Suprapubic skin (tissue), 4 donors: Measurements from ENCODE around the gene SIL1. TPM values are rescaled to one million over a fixed set of nuclear protein-coding genes. Genes with fewer than 3 reads are reported as not detected.

Experiments
- DNase-seq, 2 donors: peaks; one replicate each; pipeline ENCODE4 v3.0.0-alpha.2; 2019; ENCODE audit warnings: low spot score in 2 of 2
- H3K27ac ChIP-seq: fragments of 200-600 bp; sonication (generic); one replicate; pipeline ENCODE4 v1.5.1; 2019
- H3K27me3 ChIP-seq: fragments of 200-600 bp; sonication (generic); one replicate; pipeline ENCODE4 v1.5.1; 2019
- H3K36me3 ChIP-seq: fragments of 200-600 bp; sonication (generic); one replicate; pipeline ENCODE4 v1.5.1; 2019
- H3K4me1 ChIP-seq: fragments of 200-600 bp; sonication (generic); one replicate; pipeline ENCODE4 v1.5.1; 2019
- H3K4me3 ChIP-seq: fragments of 200-600 bp; sonication (generic); one replicate; pipeline ENCODE4 v1.5.1; 2019; ENCODE audit warnings: mild to moderate bottlenecking
- H3K9me3 ChIP-seq: fragments of 200-600 bp; sonication (generic); one replicate; pipeline ENCODE4 v1.5.1; 2019
- CTCF ChIP-seq, 2 donors: fragments of 200-600 bp in 1 of 2; fragments of 450-650 bp in 1 of 2; sonication (generic) in 1 of 2; IDR thresholded peaks; one replicate each; pipeline ENCODE4 v1.5.1; 2016 to 2019; ENCODE audit warnings: antibody characterized with exemption in 2 of 2, mild to moderate bottlenecking in 1 of 2, moderate library complexity in 1 of 2
- EP300 ChIP-seq: sonication (generic); formaldehyde crosslinking; IDR thresholded peaks from one replicate; pipeline ENCODE4 v1.6.1; 2017; ENCODE audit warnings: antibody characterized with exemption
- POLR2A ChIP-seq, 2 donors: fragments of 450-650 bp; IDR thresholded peaks; one replicate each; pipeline ENCODE4 v1.6.1; 2017; ENCODE audit warnings: antibody characterized with exemption in 2 of 2, mild to moderate bottlenecking in 2 of 2, moderate library complexity in 2 of 2
- POLR2AphosphoS5 ChIP-seq, 3 donors: sonication (generic); formaldehyde crosslinking; IDR thresholded peaks; one replicate each; pipeline ENCODE4 v1.6.1; 2017; ENCODE audit warnings: antibody characterized with exemption in 3 of 3
- WGBS: methylation state at CpG from one replicate; pipeline ENCODE4 v1.1.5; 2018; 5-methylcytosine and 5-hydroxymethylcytosine counted together
- total RNA-seq, 4 donors: library from RNA; depleted of rRNA; stranded (reverse); fragments of >200 nt; gene quantifications; one replicate each; pipeline ENCODE4 v1.1.0, GENCODE V29; 2016

The SIL1 gene
- total RNA-seq, 4 donors from 2014 or later: 38.5 to 54.6 (median 41.7) TPM

- TF ChIP-seq EP300 (no peak), POLR2A (IDR thresholded peaks at IDR 0.05) (no peak), POLR2AphosphoS5 (IDR thresholded peaks at IDR 0.05) (no peak), CTCF (IDR thresholded peaks at IDR 0.05) (no peak)
- WGBS: 67% methylated on average over 7 of the region's 7 CpGs
- no peak overlapping the region for H3K4me3 ChIP-seq
- no peaks in the 10 kb centered on the region for H3K36me3 ChIP-seq
- DNase-seq: no peak
- no peaks in the 10 kb centered on the region for H3K27me3 ChIP-seq
- peaks cover 8% of the 10 kb centered on the region for H3K4me1 ChIP-seq
- no peak overlapping the region for H3K27ac ChIP-seq
- no peaks in the 10 kb centered on the region for H3K9me3 ChIP-seq
Observed at GRCh38 chr5:138981586-138981985, 216.6 kb downstream of the SIL1 start.

- no peaks in the 10 kb centered on the region for H3K36me3 ChIP-seq
- no peak for DNase-seq
- peaks cover 8% of the 10 kb centered on the region for H3K4me1 ChIP-seq
- no peak for TF ChIP-seq POLR2AphosphoS5 (IDR thresholded peaks at IDR 0.05)
- TF ChIP-seq POLR2A (IDR thresholded peaks at IDR 0.05): no peak
- TF ChIP-seq EP300: no peak
- no peak for TF ChIP-seq CTCF (IDR thresholded peaks at IDR 0.05)
- no peak overlapping the region for H3K4me3 ChIP-seq
- H3K9me3 ChIP-seq: no peaks in the 10 kb centered on the region
- no peak overlapping the region for H3K27ac ChIP-seq
- no peaks in the 10 kb centered on the region for H3K27me3 ChIP-seq
- 94% methylated on average over 3 of the region's 3 CpGs for WGBS
Observed at GRCh38 chr5:138981131-138981530, 217.0 kb downstream of the SIL1 start.

GRCh38 chr5:138980441-138980840 is 217.7 kb downstream of the SIL1 start:
- no peak for DNase-seq
- Histone ChIP-seq H3K27me3 (no peaks in the 10 kb centered on the region), H3K4me1 (peaks cover 8% of the 10 kb centered on the region), H3K9me3 (no peaks in the 10 kb centered on the region), H3K27ac (no peak overlapping the region), H3K36me3 (no peaks in the 10 kb centered on the region), H3K4me3 (no peak overlapping the region)
- no peak for TF ChIP-seq EP300
- TF ChIP-seq CTCF (IDR thresholded peaks at IDR 0.05): no peak
- no peak for TF ChIP-seq POLR2A (IDR thresholded peaks at IDR 0.05)
- no peak for TF ChIP-seq POLR2AphosphoS5 (IDR thresholded peaks at IDR 0.05)

- no peak overlapping the region for H3K4me3 ChIP-seq
- no peak for DNase-seq
- H3K27me3 ChIP-seq: no peaks in the 10 kb centered on the region
- H3K4me1 ChIP-seq: peaks cover 13% of the 10 kb centered on the region
- H3K36me3 ChIP-seq: no peaks in the 10 kb centered on the region
- WGBS: 76% methylated on average over 5 of the region's 5 CpGs
- H3K9me3 ChIP-seq: no peaks in the 10 kb centered on the region
- no peak overlapping the region for H3K27ac ChIP-seq
- TF ChIP-seq CTCF (IDR thresholded peaks at IDR 0.05) (no peak), POLR2AphosphoS5 (IDR thresholded peaks at IDR 0.05) (no peak), EP300 (no peak), POLR2A (IDR thresholded peaks at IDR 0.05) (no peak)
Observed at GRCh38 chr5:138979684-138980280, 218.4 kb downstream of the SIL1 start.

GRCh38 chr5:138978581-138978980 is 219.6 kb downstream of the SIL1 start:
- 92% methylated on average over 1 of the region's 1 CpG for WGBS
- H3K27ac ChIP-seq: no peak overlapping the region
- no peak for TF ChIP-seq CTCF (IDR thresholded peaks at IDR 0.05)
- no peak for TF ChIP-seq POLR2AphosphoS5 (IDR thresholded peaks at IDR 0.05)
- TF ChIP-seq EP300: no peak
- TF ChIP-seq POLR2A (IDR thresholded peaks at IDR 0.05): no peak
- no peaks in the 10 kb centered on the region for H3K36me3 ChIP-seq
- H3K4me3 ChIP-seq: no peak overlapping the region
- no peak for DNase-seq
- peaks cover 25% of the 10 kb centered on the region for H3K4me1 ChIP-seq
- no peaks in the 10 kb centered on the region for H3K9me3 ChIP-seq
- no peaks in the 10 kb centered on the region for H3K27me3 ChIP-seq
